Sigmoid colon (tissue), 4 donors: Measurements from ENCODE around the gene INTS11.

Experiments used
- EP300 ChIP-seq, 4 donors: sonication (generic); formaldehyde crosslinking; IDR thresholded peaks; one replicate each; pipeline ENCODE4 v1.6.1; 2017; ENCODE audit warnings: antibody characterized with exemption in 4 of 4
- POLR2A ChIP-seq, 2 donors: fragments of 450-650 bp; IDR thresholded peaks; one replicate each; pipeline ENCODE4 v1.6.1; 2016; ENCODE audit warnings: antibody characterized with exemption in 2 of 2, mild to moderate bottlenecking in 2 of 2, moderate library complexity in 2 of 2
- POLR2AphosphoS5 ChIP-seq, 4 donors: sonication (generic); formaldehyde crosslinking; IDR thresholded peaks; one replicate each; pipeline ENCODE4 v1.6.1; 2017; ENCODE audit warnings: antibody characterized with exemption in 4 of 4
- TF ChIP-seq, protein P1 (sequence below), 4 experiments: fragments of 450-650 bp in 3 of 4; fragments of 200-600 bp in 1 of 4; IDR thresholded peaks; one replicate each; pipeline ENCODE4 v1.5.1; 2016 to 2019; ENCODE audit warnings: antibody characterized with exemption in 4 of 4, mild to moderate bottlenecking in 3 of 4, moderate library complexity in 2 of 4

DNA sequence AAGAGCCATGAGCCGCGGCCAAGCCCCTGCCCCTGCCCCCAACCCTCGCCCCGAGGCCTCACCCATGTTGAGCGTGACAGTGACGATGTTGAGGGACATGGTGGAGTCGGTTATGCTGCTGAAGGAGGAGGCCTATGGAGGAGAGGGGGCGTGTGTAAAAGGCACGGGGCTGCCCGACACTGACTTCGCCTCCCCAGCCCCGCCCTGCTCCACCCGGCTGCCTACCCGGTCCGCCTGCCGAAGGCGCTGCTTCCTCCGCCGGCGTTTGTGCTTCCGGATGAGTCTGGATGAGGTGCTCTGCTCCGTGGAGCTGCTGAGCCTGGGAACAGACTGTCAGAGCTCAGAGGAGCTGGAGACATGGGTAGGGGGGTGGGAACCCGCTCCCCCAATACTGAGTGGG lies 15.7 kb upstream of the INTS11 start:
- TF ChIP-seq, protein P1, sequence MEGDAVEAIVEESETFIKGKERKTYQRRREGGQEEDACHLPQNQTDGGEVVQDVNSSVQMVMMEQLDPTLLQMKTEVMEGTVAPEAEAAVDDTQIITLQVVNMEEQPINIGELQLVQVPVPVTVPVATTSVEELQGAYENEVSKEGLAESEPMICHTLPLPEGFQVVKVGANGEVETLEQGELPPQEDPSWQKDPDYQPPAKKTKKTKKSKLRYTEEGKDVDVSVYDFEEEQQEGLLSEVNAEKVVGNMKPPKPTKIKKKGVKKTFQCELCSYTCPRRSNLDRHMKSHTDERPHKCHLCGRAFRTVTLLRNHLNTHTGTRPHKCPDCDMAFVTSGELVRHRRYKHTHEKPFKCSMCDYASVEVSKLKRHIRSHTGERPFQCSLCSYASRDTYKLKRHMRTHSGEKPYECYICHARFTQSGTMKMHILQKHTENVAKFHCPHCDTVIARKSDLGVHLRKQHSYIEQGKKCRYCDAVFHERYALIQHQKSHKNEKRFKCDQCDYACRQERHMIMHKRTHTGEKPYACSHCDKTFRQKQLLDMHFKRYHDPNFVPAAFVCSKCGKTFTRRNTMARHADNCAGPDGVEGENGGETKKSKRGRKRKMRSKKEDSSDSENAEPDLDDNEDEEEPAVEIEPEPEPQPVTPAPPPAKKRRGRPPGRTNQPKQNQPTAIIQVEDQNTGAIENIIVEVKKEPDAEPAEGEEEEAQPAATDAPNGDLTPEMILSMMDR (IDR thresholded peaks at IDR 0.05), result no peak
- TF ChIP-seq POLR2A (IDR thresholded peaks at IDR 0.05), result no peak
- no peak for TF ChIP-seq POLR2AphosphoS5 (IDR thresholded peaks at IDR 0.05)
- no peak for TF ChIP-seq EP300 (IDR thresholded peaks at IDR 0.05)
